Activated CD8-positive, alpha-beta memory T cell treated with anti-CD3 and anti-CD28 coated beads, Interleukin-2, amount 10 ng/mL, durations not matched to agents 7 days and 5 days (primary cell): ENCODE measurements around the gene SLC35B3. TPM values are rescaled to one million over a fixed set of nuclear protein-coding genes. Genes with fewer than 3 reads are reported as not detected.
"Not testable (repeated sequence)": the region's sequence is repeated elsewhere in the genome, so short reads cannot be mapped to it uniquely, and the experiment has no call there.

Experiments used
- ATAC-seq: fragments of 150-1000 bp; cut with Tn5 transposase; one replicate; pipeline ENCODE4 v1.10.0; 2021; ENCODE audit warnings: moderate library complexity
- CTCF ChIA-PET: fragments of 350-600 bp; sonication (Branson Sonifier 250); formaldehyde crosslinking; loops from one replicate; lab custom pipeline; 2021; ENCODE audit warnings: antibody characterized with exemption; lab: Charles Lee
- DNase-seq: peaks from one replicate; pipeline ENCODE4 v3.0.0-alpha.2; 2020
- H3K27ac Mint-ChIP-seq: one replicate; pipeline ENCODE4 v1.8.0; 2021; ENCODE audit warnings: mild to moderate bottlenecking, mixed read lengths
- H3K27me3 Mint-ChIP-seq: one replicate; pipeline ENCODE4 v1.8.0; 2021; ENCODE audit warnings: mixed read lengths
- H3K36me3 Mint-ChIP-seq: one replicate; pipeline ENCODE4 v1.8.0; 2021; ENCODE audit warnings: mild to moderate bottlenecking, mixed read lengths
- H3K4me1 Mint-ChIP-seq: one replicate; pipeline ENCODE4 v1.8.0; 2021; ENCODE audit warnings: mixed read lengths
- H3K4me3 Mint-ChIP-seq: one replicate; pipeline ENCODE4 v1.8.0; 2021; ENCODE audit warnings: mild to moderate bottlenecking, moderate library complexity, mixed read lengths
- H3K9me3 Mint-ChIP-seq: one replicate; pipeline ENCODE4 v1.8.0; 2022; ENCODE audit warnings: low read depth, mixed read lengths
- total RNA-seq, 2 experiments: library from RNA; stranded (reverse); gene quantifications; one replicate each; pipeline ENCODE4 v1.2.3, GENCODE V29; 2021

The SLC35B3 gene
- total RNA-seq, 2 experiments from 2014 or later = 7.0 to 8.8 TPM

GRCh38 chr6:8436966-8437365, 1.6 kb upstream of the SLC35B3 start:
- Mint-ChIP-seq H3K9me3 (no peaks in the 10 kb centered on the region), H3K27me3 (no peaks in the 10 kb centered on the region), H3K27ac (no peak overlapping the region), H3K4me1 (peaks cover 31% of the 10 kb centered on the region), H3K36me3 (peaks cover 17% of the 10 kb centered on the region), H3K4me3 (no peak overlapping the region)
- DNase-seq (no peak), ATAC-seq (no peak)
- CTCF ChIA-PET = no interaction called here

DNA sequence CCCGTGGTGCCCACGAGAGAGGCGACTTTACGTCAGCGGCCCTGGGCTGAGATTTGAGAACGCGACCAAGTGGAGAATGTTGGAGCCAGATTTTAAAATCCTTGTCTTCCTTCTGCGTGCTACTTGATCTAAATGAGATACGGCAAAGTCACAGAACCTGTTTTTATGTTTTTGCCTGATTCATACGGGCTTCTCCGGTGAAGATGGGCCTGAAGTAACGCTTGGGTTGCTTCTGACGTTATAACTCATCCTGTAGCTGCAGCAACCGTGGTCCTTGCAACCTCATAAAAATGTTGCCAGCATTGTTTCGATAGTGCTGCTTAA, 462 bp upstream of the SLC35B3 start:
- Mint-ChIP-seq H3K27ac (peak overlapping the region; percentile 96), H3K4me1 (peaks cover 31% of the 10 kb centered on the region), H3K9me3 (no peaks in the 10 kb centered on the region), H3K4me3 (peak overlapping the region; percentile 91), H3K27me3 (no peaks in the 10 kb centered on the region), H3K36me3 (peaks cover 23% of the 10 kb centered on the region)
- CTCF ChIA-PET = no interaction called here
- DNase-seq = no peak
- ATAC-seq = no peak

DNA sequence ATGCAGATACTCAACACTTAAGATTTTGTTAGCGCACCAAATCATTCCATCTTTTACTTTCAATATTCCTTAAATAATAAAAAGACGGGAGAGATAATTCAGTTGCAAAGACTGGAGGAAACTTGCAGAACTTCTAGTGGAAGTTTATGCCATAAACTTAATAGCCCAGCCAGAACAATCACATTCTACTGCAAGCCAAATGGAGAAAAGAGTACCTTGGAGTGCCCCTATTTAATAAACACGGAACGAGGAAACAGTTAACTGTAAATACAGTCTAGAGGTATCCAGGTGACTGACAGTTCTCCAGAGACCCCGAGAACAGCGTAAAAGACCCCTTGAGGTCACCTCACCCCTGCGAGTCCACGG, 635 bp downstream of the SLC35B3 start:
- Mint-ChIP-seq H3K9me3 (no peaks in the 10 kb centered on the region), H3K27ac (peak overlapping the region; percentile 96), H3K27me3 (no peaks in the 10 kb centered on the region), H3K4me3 (peak overlapping the region; percentile 91), H3K36me3 (peaks cover 27% of the 10 kb centered on the region), H3K4me1 (peaks cover 31% of the 10 kb centered on the region)
- CTCF ChIA-PET = no interaction called here
- ATAC-seq = no peak
- no peak for DNase-seq

GRCh38 chr6:8432614-8433013, 2.7 kb downstream of the SLC35B3 start:
- CTCF ChIA-PET = interaction anchor here (0.6 kb wide), 1 partner anchor 12 kb away, joined by 3 read pairs; no protein-coding TSS in a partner anchor
- Mint-ChIP-seq H3K4me1 (peaks cover 31% of the 10 kb centered on the region), H3K9me3 (no peaks in the 10 kb centered on the region), H3K36me3 (peaks cover 31% of the 10 kb centered on the region), H3K27me3 (no peaks in the 10 kb centered on the region), H3K27ac (no peak overlapping the region), H3K4me3 (no peak overlapping the region)
- no peak for DNase-seq
- ATAC-seq = no peak

- CTCF ChIA-PET = interaction anchor here (0.6 kb wide), 1 partner anchor 60 kb away, joined by 3 read pairs; no protein-coding TSS in a partner anchor
- Mint-ChIP-seq H3K36me3 (peaks cover 47% of the 10 kb centered on the region), H3K4me3 (no peak overlapping the region), H3K9me3 (no peaks in the 10 kb centered on the region), H3K27ac (no peak overlapping the region), H3K4me1 (peaks cover 18% of the 10 kb centered on the region), H3K27me3 (no peaks in the 10 kb centered on the region)
- no peak for ATAC-seq
- DNase-seq = no peak
These were observed 5.5 kb downstream of the SLC35B3 start for GRCh38 chr6:8429821-8430220.

DNA sequence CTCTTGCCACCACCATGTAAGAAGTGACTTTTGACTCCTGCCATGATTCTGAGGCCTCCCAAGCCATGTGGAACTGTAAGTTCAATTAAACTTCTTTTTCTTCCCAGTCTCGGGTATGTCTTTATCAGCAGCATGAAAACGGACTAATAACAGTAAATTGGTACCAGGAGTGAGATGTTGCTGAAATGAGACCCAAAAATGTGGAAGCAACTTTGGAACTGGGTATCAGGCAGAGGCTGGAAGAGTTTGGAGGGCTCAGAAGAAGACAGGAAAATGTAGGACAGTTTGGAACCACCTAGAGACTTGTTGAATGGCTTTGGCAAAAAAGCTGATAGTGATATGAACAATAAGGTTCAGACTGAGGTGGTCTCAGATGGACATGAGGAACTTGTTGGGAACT, 8.8 kb downstream of the SLC35B3 start:
- H3K27me3 Mint-ChIP-seq, H3K27ac Mint-ChIP-seq, DNase-seq, H3K4me3 Mint-ChIP-seq, H3K4me1 Mint-ChIP-seq, H3K9me3 Mint-ChIP-seq, ATAC-seq, CTCF ChIA-PET: not testable (repeated sequence)
- peaks cover 34% of the 10 kb centered on the region for H3K36me3 Mint-ChIP-seq

DNA sequence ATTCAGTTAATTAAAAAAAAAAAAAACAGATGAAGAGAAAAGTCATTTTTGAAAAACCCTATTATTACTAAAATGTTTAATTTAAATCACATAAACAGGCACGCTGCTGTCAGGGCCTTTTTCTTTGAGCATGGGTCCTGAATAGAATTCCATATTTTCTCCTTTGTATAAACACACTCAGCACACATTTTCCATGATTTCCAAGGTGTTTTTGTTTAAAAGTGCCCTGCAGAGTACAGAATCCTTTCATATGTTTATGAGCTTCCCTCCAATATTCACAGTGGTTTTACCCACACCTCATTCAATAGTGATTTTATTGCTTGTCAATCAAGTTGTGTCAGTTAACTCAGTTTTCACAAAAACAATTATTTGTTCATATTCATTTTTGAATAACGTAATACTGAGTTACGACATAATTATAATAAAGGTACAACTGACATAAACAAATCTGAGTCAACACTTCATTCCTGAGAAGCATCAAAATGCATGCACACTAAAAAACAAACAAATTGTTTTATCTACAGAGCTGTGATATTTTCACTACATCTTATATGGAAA, 15.2 kb downstream of the SLC35B3 start:
- H3K4me1 Mint-ChIP-seq = no peaks in the 10 kb centered on the region
- H3K9me3 Mint-ChIP-seq = no peaks in the 10 kb centered on the region
- H3K27me3 Mint-ChIP-seq = no peaks in the 10 kb centered on the region
- no peak overlapping the region for H3K4me3 Mint-ChIP-seq
- peaks cover 25% of the 10 kb centered on the region for H3K36me3 Mint-ChIP-seq
- CTCF ChIA-PET = interaction anchor here (0.8 kb wide), 1 partner anchor 13 kb away, joined by 3 read pairs; no protein-coding TSS in a partner anchor
- ATAC-seq (no peak), DNase-seq (no peak)
- H3K27ac Mint-ChIP-seq = no peak overlapping the region

- peaks cover 32% of the 10 kb centered on the region for H3K36me3 Mint-ChIP-seq
These were observed 19.4 kb downstream of the SLC35B3 start for GRCh38 chr6:8415913-8416312.

DNA sequence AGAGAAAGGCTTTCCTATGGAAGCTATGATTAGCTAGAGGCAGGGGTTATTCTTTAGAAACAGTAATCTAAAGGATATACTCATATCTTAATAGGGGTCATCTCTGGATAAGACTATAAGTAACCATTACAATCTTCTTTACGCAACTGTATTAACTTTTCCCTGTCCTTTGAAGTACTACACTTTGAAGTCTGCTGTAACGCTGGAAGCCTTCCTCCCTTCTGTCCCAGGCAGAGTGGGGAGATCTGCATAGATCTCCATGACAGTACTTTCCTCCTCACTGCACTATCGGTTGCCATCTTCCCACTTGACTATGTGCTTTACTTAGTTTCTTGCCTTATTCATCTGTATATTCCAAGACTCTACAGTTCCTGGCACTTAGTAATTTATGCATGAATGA, 20.1 kb downstream of the SLC35B3 start:
- DNase-seq (no peak), ATAC-seq (no peak)
- Mint-ChIP-seq H3K27me3 (no peaks in the 10 kb centered on the region), H3K36me3 (peaks cover 37% of the 10 kb centered on the region), H3K27ac (no peak overlapping the region), H3K9me3 (no peaks in the 10 kb centered on the region), H3K4me3 (no peak overlapping the region), H3K4me1 (no peaks in the 10 kb centered on the region)
- CTCF ChIA-PET = no interaction called here

More at GRCh38 chr6:8415913-8416312, 19.4 kb downstream of the SLC35B3 start:
- CTCF ChIA-PET = no interaction called here
- Mint-ChIP-seq H3K27ac (no peak overlapping the region), H3K9me3 (no peaks in the 10 kb centered on the region), H3K4me1 (no peaks in the 10 kb centered on the region), H3K27me3 (no peaks in the 10 kb centered on the region), H3K4me3 (no peak overlapping the region)
- no peak for DNase-seq
- no peak for ATAC-seq

DNA sequence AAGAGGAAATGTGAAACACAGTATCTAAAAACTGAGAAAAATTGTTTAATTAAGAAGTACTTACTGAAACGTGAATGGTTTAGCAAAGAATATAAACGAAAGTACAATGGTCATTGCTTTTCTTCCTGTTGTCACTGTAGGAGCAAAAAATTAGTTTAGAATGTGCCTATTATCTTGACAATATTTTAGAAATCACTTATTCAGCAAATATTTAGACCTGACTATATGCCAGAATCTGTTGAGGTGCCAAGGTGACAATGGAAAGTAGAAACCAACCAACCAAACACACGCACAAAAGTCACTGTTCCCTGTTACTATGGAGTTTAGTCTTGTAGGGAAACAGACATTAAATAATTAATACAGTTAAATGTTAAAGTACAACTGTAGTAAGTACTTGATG, 20.5 kb downstream of the SLC35B3 start:
- Mint-ChIP-seq H3K27me3 (no peaks in the 10 kb centered on the region), H3K9me3 (no peaks in the 10 kb centered on the region), H3K4me3 (no peak overlapping the region), H3K27ac (no peak overlapping the region), H3K4me1 (no peaks in the 10 kb centered on the region), H3K36me3 (peaks cover 38% of the 10 kb centered on the region)
- ATAC-seq (no peak), DNase-seq (no peak)
- CTCF ChIA-PET = no interaction called here

DNA sequence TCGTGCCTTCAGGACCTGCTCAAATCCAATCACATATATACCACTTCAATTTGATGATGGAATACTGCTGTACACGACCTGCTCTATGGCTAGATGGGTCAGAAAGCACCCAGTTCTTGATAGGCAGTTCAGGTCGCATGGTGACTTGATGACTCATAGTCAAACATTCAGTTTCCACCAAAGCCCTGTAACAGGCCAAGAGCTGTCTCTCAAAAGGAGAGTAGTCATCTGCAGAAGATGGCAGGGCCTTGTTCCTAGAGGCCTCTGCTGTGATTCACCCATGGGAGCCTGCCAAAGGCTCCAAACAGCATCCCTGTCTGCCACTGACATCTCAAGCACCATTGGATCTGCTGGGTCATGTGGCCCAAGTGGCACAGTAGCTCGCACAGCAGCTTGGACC, 29.4 kb downstream of the SLC35B3 start:
- DNase-seq, H3K27ac Mint-ChIP-seq, H3K4me3 Mint-ChIP-seq, H3K4me1 Mint-ChIP-seq, H3K9me3 Mint-ChIP-seq, H3K27me3 Mint-ChIP-seq, ATAC-seq, CTCF ChIA-PET: not testable (repeated sequence)
- H3K36me3 Mint-ChIP-seq = peaks cover 15% of the 10 kb centered on the region

- Mint-ChIP-seq H3K4me3 (no peak overlapping the region), H3K9me3 (peaks cover 2% of the 10 kb centered on the region), H3K4me1 (peaks cover 4% of the 10 kb centered on the region), H3K27ac (no peak overlapping the region), H3K27me3 (no peaks in the 10 kb centered on the region), H3K36me3 (peaks cover 3% of the 10 kb centered on the region)
- CTCF ChIA-PET = no interaction called here
- ATAC-seq (no peak), DNase-seq (no peak)
These were observed 32.8 kb downstream of the SLC35B3 start for GRCh38 chr6:8402546-8402945.

GRCh38 chr6:8400663-8401062, 34.7 kb downstream of the SLC35B3 start:
- no peaks in the 10 kb centered on the region for H3K36me3 Mint-ChIP-seq
- H3K27me3 Mint-ChIP-seq = peaks cover 2% of the 10 kb centered on the region
- H3K27ac Mint-ChIP-seq = no peak overlapping the region
- H3K4me1 Mint-ChIP-seq = no peaks in the 10 kb centered on the region
- no peaks in the 10 kb centered on the region for H3K9me3 Mint-ChIP-seq
- H3K4me3 Mint-ChIP-seq = no peak overlapping the region
- CTCF ChIA-PET = no interaction called here
- ATAC-seq (no peak), DNase-seq (no peak)

GRCh38 chr6:8392569-8392968, 42.8 kb downstream of the SLC35B3 start:
- DNase-seq (no peak), ATAC-seq (no peak)
- CTCF ChIA-PET = no interaction called here
- Mint-ChIP-seq H3K36me3 (no peaks in the 10 kb centered on the region), H3K9me3 (no peaks in the 10 kb centered on the region), H3K4me3 (no peak overlapping the region), H3K27ac (no peak overlapping the region), H3K4me1 (peaks cover 5% of the 10 kb centered on the region), H3K27me3 (peaks cover 2% of the 10 kb centered on the region)

DNA sequence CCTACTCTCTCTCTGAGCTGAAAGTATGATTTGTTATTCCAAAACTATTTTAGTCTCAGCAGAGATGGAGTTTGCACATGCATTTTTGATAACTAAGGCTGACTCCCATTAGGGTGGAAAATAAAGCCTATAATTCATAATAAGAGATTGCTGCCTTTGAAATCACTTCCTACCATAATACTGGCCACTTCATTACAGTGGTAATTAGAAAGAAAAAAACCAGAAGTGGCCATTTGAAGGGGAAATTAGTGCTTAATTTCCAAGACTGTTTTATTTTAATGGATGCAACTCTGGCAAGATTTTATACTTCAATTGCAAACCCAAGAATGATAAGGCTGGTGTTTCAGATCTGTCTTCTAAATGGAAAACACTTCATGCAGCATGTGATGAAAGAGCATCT, 43.4 kb downstream of the SLC35B3 start:
- CTCF ChIA-PET = no interaction called here
- Mint-ChIP-seq H3K9me3 (no peaks in the 10 kb centered on the region), H3K36me3 (no peaks in the 10 kb centered on the region), H3K27ac (no peak overlapping the region), H3K4me3 (no peak overlapping the region), H3K27me3 (peaks cover 2% of the 10 kb centered on the region), H3K4me1 (peaks cover 5% of the 10 kb centered on the region)
- DNase-seq (no peak), ATAC-seq (no peak)
